GM19035 (cell line): Measurements from ENCODE around the gene ADGRE3.
"Not testable (repeated sequence)": the region's sequence is repeated elsewhere in the genome, so short reads cannot be mapped to it uniquely, and the experiment has no call there.

ENCODE experiments used
- ATAC-seq: cut with Tn5 transposase; IDR thresholded peaks from one replicate; pipeline ENCODE4 v1.9.1; 2021; ENCODE audit not compliant: unreplicated experiment

Gene ADGRE3

GRCh38 chr19:14603990-14604387 lies 70.7 kb downstream of the ADGRE3 start:
- peak; percentile 82 for ATAC-seq

- no peak for ATAC-seq
These were observed 75.0 kb downstream of the ADGRE3 start for GRCh38 chr19:14599548-14600147.

GRCh38 chr19:14595558-14595957 lies 79.1 kb downstream of the ADGRE3 start:
- no peak for ATAC-seq

- ATAC-seq: not testable (repeated sequence)
These were observed 85.2 kb downstream of the ADGRE3 start for GRCh38 chr19:14589433-14589832.

- peak; percentile 62 for ATAC-seq
These were observed 89.5 kb downstream of the ADGRE3 start for GRCh38 chr19:14585187-14585586.

GRCh38 chr19:14584372-14584771 lies 90.3 kb downstream of the ADGRE3 start:
- ATAC-seq: not testable (repeated sequence)

GRCh38 chr19:14582894-14583340 lies 91.7 kb downstream of the ADGRE3 start, which contains the start of gene CLEC17A:
CLEC17A (plus strand) TSS chr19:14583084; CDS start chr19:14583161, 77 bp downstream.
- ATAC-seq: peak; percentile 28

- ATAC-seq: no peak
These were observed 93.9 kb downstream of the ADGRE3 start for GRCh38 chr19:14580623-14581237.

- no peak for ATAC-seq
These were observed 96.7 kb downstream of the ADGRE3 start for GRCh38 chr19:14577885-14578427.

- ATAC-seq: no peak
These were observed 97.4 kb downstream of the ADGRE3 start for GRCh38 chr19:14577264-14577663.

GRCh38 chr19:14576363-14576762 lies 98.3 kb downstream of the ADGRE3 start:
- ATAC-seq: no peak

GRCh38 chr19:14575428-14575980 lies 99.1 kb downstream of the ADGRE3 start:
- no peak for ATAC-seq

- peak; percentile 79 for ATAC-seq
These were observed 102.8 kb downstream of the ADGRE3 start, which contains the start of gene NDUFB7 for GRCh38 chr19:14571695-14572490. NDUFB7 (minus strand) TSS chr19:14572066; CDS start chr19:14572000, 66 bp downstream.

GRCh38 chr19:14570864-14571527 lies 103.6 kb downstream of the ADGRE3 start:
- no peak for ATAC-seq
